EL (cell line): Measurements from ENCODE around the gene HFE.
"Not testable (repeated sequence)": the region's sequence is repeated elsewhere in the genome, so short reads cannot be mapped to it uniquely, and the experiment has no call there.

Experiments
- DNase-seq: peaks from one replicate; pipeline ENCODE4 v3.0.0-alpha.2; 2016

The HFE gene

DNA sequence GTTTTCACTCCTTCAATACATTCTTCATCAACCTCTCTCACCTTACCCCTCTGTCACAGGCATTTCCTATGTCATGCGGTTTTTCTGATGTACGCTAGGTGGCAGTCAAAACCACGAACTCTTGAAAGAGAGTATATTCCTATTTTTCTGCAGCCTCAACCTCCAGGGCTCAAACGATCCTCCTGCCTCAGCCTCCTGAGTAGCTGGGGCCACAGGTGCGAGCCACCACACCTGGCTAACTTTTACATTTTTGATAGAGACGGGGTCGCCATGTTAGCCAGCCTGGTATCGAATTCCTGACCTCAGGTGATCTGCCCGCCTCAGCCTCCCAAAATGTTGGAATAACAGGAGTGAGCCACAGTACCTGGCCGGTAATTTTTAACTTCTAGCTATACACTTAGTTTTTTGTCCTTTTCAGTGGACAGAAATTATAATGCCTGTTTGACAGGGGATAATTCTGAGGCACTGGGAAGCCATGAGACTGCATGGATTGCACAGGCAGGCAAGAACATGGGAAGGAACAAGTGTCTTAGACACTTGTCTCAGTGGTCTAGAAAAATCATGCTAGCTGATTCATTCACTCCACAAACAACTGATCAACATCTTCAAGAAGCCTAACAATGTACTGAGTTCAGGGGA is 22.5 kb upstream of the HFE start:
- DNase-seq, result peak; percentile 51

- DNase-seq, result peak; percentile 82
Observed at GRCh38 chr6:26065952-26066380, 21.3 kb upstream of the HFE start.

- no peak for DNase-seq
Observed at GRCh38 chr6:26067367-26067766, 19.9 kb upstream of the HFE start.

GRCh38 chr6:26068036-26068435 is 19.2 kb upstream of the HFE start:
- DNase-seq, result no peak

DNA sequence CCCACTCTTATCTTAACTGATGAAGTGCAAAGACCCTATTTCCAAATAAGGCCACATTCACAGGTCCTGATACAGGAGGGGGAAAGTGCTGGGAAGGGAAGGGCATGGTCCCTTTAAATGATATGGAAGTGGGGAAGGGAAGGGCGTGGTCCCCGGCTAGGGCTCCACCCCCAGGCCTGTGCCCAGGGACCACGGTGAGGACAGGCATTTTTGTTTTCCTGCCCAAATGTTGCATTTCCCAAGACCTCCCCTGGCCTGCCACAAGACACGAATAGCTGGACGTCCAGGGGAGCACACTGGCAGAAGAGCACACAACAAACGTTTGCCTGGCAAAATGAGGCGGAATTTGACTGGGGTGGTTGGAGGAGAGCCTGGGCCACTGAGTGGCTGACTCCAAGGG is 16.1 kb upstream of the HFE start:
- peak; percentile 15 for DNase-seq

GRCh38 chr6:26075063-26075717 is 12.0 kb upstream of the HFE start:
- no peak for DNase-seq

DNA sequence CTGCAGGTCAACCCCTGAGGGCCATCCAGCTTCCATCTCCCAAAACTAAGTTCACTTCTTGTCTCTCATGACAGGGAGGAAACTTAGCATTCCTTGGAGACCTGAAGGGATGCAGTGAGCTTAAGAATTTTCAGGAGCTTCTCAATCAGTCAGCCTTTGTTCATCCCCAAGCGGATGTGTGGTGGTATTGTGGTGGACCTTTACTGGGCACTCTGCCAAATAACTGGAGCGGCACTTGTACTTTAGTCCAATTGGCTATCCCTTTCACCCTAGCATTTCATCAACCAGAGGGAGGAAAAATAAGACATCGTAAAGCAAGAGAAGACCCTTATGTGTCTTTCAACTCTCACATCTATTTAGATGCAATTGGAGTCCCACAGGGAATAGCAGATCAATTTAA is 9.2 kb upstream of the HFE start:
- not testable (repeated sequence) for DNase-seq

DNA sequence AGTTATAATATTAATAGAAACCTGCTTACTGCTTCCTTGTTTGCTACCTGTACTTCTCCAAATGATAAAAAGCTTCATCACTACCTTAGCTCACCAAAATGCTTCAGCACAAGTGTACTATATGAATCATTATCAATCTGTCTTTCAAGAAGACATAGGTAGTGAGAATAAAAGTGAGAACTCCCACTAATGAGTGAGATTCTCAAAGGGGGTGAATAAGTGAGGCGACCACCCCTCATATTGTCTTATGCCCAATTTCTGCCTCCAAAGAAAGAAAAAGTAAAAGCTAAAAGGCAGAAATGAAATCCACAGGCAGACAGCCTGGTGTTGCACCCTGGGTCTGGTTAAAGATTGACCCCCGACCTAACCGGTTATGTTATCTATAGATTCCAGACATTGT is 6.1 kb upstream of the HFE start:
- DNase-seq, result not testable (repeated sequence)

- DNase-seq, result no peak
Observed at GRCh38 chr6:26086211-26086610, 1.0 kb upstream of the HFE start.

GRCh38 chr6:26088344-26088743 is 1.1 kb downstream of the HFE start:
- peak; percentile 25 for DNase-seq

GRCh38 chr6:26089272-26089671 is 2.0 kb downstream of the HFE start:
- no peak for DNase-seq

- no peak for DNase-seq
Observed at GRCh38 chr6:26092443-26092842, 5.2 kb downstream of the HFE start.

DNA sequence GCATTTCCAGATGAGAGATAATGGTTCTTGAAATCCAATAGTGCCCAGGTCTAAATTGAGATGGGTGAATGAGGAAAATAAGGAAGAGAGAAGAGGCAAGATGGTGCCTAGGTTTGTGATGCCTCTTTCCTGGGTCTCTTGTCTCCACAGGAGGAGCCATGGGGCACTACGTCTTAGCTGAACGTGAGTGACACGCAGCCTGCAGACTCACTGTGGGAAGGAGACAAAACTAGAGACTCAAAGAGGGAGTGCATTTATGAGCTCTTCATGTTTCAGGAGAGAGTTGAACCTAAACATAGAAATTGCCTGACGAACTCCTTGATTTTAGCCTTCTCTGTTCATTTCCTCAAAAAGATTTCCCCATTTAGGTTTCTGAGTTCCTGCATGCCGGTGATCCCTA is 6.8 kb downstream of the HFE start:
- DNase-seq, result no peak

DNA sequence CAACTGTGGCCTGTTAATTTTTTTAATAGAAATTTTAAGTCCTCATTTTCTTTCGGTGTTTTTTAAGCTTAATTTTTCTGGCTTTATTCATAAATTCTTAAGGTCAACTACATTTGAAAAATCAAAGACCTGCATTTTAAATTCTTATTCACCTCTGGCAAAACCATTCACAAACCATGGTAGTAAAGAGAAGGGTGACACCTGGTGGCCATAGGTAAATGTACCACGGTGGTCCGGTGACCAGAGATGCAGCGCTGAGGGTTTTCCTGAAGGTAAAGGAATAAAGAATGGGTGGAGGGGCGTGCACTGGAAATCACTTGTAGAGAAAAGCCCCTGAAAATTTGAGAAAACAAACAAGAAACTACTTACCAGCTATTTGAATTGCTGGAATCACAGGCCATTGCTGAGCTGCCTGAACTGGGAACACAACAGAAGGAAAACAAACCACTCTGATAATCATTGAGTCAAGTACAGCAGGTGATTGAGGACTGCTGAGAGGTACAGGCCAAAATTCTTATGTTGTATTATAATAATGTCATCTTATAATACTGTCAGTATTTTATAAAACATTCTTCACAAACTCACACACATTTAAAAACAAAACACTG is 10.1 kb downstream of the HFE start:
- DNase-seq, result peak; percentile 60

DNA sequence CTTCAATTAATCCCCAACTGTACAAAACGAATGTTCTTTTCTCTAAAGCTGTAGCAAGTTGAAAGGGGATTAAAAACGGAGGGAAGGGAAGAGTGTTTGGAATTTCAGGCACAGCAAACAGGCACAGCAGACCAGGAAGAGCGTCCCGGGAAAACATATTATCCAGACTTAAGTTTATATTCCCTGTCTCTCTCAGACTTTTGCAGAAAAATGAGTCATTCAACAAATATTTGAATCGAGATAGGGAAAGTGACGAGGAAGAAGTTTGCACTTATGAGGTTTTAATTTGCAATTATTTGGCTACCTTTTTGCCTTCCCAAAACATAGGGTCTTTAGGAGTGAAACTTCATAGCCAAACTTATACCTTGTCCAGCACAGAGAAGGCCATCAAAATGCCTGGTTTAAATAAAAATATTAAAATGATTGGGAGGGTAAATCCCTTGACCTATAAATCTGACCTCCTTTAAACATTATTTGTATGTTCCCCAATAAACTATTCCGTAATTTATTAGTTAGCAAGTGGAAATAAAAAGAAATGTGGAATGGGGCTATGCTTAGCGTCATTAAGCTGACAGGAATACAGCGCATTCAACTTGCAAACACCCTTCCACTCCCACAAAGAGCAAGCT is 16.0 kb downstream of the HFE start:
- DNase-seq, result peak; percentile 69

DNA sequence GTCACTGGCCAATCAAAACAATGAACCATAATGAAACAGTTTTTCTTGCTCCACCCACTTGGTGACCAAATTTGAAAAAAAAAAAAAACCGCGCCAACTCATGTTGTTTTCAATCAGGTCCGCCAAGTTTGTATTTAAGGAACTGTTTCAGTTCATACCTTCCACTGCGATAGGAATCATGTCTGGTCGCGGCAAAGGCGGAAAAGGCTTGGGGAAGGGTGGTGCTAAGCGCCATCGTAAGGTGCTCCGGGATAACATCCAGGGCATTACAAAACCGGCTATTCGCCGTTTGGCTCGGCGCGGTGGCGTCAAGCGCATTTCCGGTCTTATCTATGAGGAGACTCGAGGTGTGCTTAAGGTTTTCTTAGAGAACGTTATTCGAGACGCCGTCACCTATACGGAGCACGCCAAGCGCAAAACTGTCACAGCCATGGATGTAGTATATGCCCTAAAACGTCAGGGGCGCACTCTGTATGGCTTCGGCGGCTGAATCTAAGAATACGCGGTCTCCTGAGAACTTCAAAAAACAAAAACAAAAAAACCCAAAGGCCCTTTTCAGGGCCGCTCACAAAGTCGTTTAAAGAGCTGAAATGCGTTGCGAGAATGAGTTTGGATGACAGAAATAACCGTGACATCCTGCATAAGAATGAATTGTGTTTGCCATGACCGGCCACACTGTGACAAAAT is 16.7 kb downstream of the HFE start:
- DNase-seq, result peak; percentile 98

- DNase-seq, result no peak
Observed at GRCh38 chr6:26104457-26105108, 17.4 kb downstream of the HFE start.

DNA sequence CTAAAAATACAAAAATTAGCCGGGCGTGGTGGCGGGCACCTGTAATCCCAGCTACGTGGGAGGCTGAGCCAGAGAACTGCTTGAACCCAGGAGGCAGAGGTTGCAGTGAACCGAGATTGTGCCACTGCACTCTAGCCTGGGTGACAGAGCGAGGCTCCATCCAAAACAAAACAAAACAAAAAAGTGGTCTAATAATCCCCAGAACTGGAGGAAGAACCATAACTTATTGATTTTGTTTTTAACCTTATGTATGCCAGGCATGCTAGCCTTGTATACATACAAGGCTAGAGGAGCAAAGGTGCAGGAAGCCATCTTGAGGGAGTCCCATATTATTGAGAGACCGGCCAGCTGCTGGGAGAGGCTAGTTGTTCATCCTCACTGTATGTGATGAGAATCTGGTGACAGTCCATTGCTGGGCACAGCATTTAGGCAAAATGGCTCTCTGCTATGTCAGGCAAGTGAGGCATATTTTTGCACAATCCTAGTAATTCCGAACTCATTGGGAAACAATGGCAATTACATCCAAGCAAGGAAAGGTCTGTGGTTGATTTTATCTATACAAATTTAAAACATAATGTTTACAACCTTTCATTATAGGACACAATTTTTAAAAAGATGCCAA is 18.0 kb downstream of the HFE start:
- DNase-seq, result peak; percentile 10

- peak; percentile 64 for DNase-seq
Observed at GRCh38 chr6:26105842-26106241, 18.6 kb downstream of the HFE start.

DNA sequence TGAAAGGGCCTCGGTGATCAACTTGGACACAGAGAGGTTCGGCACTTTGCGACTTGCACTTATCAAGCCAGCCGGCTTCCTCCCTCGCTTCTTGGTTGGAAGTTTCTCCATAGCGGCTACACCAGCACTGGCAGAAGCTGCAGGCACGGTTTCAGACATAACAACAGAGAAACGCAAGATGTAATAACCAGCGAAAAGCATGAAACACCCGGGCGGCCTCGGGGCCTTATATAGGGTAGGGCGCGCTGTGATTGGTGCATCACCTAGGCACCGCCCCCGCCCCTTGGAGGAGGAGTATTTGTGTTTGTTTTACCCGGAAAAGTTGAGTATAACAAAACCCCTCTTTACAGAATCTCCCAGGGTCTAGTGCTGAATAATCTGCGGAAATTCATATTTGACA is 20.7 kb downstream of the HFE start:
- no peak for DNase-seq

GRCh38 chr6:26109772-26110171 is 22.5 kb downstream of the HFE start:
- no peak for DNase-seq

DNA sequence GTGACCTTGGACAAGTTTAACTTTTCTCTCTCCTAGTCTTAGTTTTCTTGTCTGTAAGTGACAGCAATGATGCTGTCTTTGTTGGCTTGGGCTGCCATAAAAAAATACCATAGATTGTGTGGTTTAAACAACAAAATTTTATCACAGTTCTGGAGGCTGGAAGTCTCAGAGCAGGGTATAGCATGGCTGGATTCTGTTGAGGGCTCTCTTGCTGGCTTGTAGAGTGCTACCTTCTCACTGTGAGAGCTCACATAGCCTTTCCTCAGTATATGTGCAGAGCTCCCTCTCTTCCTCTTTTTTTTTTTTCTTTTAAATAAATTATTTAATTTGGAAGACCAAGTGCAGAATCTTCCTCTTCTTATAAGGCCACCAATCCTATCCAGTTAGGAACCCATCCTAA is 26.3 kb downstream of the HFE start:
- no peak for DNase-seq
